Kidney glomerular epithelial cell (primary cell): ENCODE results near the gene NR6A1.

ENCODE experiments used
- DNase-seq: peaks from one replicate; lab custom pipeline; 2025; lab: John Stamatoyannopoulos, UW

Gene NR6A1

DNA sequence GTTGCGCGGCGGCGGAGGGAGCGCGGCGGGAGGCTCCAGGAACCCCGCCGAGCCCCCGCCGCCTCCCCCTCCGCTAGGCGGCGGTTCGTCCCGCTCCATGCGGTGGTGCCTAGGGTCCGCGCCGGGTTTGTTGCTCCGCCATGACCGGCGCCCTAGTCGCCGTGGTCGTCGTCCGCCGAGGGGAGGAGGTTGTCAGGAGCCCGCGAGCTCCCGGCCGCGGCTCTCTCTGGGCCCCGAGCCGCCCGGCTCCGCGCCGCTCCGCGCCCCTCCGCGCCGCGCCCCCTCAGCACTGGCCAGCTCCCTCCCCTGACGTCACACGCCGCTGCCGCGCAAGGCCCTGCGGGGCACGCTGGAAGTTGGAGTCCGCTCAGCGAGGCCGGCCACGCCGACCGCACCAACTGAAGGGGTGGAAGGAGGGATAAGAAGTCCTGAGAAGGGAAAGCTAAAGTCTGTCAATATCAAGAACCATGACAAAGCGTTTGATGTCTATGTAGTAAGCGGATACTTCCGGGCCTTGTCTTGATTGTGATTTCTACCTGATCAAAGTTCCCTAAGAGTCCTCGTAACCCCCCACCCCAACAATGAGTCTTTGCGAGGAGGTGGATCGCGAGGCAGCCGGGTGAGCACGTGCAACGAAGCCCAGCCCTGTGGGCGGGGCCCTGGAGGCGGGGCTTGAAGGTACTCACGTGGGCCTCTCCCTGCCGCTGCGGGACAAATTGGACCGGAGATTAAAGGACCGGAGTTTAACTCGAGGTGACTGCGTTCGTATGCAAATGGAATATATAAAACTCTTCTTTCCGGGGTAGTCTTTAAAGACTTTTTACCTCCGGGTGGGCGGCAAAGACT lies at the start of gene NR6A1:
NR6A1 (minus strand) TSS at position 291 of the 846 bp plus-strand sequence.
- DNase-seq, result peak; percentile 95

DNA sequence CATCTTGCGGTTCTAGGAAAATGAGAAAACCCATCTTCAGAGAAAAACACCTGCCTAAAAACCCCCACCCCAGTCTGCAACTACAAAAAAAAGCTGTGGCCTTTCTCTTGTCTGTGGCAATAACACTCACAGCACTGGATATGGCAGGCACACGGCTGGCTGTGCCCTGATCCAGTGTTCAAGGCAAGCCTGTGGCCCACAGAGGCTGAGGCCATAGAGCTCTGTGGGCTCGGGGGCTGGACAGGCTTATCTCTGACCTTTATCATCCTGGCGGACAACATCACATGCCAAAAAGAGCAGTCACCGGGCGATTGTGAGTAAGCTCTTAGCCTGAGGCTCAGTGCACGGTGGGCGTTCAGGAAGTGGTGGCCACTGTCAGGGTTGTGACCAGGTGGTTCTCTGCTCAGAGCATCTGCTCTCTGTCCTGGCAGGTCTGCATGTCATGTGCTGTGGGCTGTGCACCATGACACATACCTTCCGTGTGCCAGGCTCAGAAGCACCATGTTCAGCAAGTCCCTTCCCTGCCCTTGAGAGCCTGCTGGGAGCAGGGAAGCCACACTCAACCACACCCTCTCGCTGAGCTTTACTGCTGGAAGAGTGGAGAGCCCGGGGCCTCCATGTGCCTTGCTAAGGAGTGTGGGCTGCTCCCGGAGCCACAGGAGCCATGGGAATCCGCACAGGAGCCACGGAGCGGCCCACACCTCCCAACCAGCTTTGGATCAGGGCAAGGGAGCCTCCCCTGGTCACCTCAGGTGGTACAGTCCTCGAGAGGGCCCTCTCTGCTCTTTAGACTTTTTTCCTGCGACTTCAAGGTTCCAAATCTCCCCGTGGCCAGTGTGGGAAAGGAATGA lies 47.5 kb upstream of the NR6A1 start:
- no peak for DNase-seq

DNA sequence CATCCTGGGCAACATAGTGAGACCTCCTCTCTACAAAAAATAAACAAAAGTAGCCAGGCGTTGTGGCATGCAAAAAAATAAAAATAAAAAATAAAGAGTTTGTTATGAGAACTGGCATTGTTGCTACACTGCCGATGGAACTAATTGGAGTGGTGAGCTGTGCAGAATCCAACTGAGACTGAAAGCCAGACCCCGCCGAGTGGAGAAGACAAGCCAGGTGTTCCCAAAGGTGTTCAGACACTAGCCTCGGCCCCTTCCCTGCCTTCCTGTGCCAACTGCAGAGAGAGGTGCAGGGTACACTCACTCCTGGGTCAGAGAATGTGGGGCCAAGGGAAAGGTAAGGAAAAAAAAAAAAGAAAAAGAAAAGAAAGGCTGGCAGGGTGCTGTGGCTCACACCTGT lies 44.5 kb upstream of the NR6A1 start:
- DNase-seq, result no peak

DNA sequence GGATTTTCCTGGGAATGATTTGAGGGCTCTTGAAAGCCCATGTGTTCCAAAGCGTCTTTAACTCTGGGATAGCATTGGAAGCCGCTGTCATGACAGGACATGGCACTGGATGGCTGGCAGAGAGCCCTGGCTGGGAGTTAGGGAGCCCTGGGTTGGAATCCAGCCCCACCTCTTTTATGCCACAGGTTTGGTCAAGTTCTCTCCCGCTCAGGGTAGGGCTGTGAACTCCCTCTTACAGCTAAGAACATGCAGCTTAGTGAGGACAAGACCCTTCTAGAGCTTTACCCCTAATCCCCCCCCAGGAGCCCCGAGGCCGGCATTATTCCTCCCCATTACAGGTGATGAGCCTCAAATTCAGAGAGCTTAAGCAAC lies 43.0 kb upstream of the NR6A1 start:
- no peak for DNase-seq

DNA sequence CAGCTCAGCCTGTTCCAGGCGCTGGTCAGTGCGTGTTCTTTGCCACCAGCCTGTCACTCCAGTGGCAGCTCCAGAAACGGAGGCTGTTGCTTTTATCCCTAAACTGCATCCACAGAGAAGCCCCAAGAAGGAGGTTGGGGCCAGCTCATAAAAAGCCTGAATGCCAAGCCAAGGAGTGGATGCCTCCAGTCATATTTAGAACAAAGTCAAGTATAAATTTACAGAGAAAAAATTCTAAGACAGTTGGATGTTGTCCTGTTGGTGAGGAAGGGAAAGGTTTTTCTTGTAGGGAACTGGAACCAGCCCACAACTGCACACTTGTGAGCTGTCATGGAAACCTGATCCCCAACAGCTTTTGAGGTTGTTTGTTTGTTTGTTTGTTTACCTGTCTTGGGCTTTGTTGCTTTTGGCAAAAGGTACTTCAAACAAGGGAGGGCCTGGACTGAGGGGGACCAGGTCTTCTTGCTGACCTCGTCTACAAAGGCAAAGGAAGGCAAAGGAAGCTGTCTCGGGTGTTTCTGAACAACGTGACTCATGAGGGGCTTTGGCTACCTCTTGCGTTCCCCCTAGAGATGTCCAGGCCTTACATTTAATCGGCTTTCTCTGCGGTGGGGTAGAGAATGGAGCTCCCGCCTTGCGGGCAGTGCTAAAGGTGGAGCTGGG lies 42.5 kb upstream of the NR6A1 start:
- DNase-seq, result no peak

DNA sequence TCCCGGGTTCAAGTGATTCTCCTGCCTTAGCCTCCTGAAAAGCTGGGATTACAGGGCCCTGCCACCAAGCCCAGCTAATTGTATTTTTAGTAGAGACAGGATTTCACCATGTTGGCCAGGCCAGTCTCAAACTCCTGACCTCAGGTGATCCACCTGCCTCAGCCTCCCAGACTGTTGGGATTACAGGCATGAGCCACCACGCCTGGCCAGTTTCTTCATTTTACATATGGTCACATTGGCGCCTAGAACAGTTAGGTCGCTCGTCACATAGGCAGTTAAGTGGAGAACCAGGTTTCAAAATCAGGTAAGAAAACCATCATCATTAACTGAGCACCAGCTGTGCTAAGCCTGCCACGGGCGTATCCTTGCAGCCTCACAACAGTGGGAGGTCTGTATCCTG lies 41.9 kb upstream of the NR6A1 start:
- no peak for DNase-seq

DNA sequence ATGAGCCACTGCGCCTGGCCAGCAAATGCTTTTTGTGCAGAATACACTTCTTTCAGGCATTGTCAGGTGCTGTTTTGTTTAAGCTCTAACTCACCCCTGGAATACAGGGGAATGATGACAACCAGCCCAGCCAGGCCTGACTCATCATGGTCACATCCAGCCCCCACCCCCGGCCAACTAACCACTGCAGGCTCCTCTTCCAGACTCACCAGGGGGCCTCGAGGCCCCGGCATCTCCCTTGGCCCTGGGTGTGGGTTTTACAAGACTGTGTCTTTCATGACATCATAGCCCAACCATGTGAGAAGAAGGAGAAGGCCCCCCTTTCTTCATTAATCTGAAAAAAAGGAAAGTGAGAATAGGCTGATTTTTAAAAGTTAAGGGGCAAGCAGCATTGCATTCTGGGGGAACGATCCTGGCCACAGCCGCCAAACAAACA lies 41.3 kb upstream of the NR6A1 start:
- DNase-seq, result peak; percentile 89

DNA sequence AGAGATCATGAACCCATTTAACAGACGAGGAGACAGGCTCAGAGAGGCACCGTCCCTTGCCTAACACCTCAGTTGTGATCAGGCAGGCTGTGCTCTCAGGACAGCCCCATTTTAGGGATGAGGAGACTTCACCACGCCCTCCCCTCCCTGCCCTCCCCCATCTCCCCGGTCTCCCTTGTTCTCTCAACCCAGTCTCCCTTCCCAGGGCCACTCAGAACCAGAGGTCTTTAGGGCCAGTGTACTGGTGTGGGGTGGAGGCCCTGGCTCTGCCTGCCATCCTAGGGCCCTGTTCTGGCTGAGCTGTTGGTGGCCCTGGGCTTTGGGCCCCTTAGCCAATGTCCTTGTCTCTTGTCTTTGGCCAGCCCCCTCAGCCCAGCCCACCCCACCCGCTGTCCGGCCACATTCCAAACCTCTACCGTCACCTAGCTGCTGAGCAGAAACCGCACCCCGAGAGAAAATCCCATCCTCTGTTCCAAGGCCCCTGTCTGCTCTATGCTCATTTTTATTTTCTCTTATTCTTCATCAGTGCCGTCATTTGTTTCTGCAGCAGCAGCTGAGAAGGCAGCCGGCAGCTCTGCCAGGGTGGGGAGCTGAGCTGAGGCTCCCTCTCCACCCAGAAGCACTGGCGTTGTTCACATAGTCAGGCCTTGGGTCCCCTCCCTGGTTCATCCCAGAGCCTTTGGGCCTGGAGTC lies 39.7 kb upstream of the NR6A1 start:
- peak; percentile 84 for DNase-seq

DNA sequence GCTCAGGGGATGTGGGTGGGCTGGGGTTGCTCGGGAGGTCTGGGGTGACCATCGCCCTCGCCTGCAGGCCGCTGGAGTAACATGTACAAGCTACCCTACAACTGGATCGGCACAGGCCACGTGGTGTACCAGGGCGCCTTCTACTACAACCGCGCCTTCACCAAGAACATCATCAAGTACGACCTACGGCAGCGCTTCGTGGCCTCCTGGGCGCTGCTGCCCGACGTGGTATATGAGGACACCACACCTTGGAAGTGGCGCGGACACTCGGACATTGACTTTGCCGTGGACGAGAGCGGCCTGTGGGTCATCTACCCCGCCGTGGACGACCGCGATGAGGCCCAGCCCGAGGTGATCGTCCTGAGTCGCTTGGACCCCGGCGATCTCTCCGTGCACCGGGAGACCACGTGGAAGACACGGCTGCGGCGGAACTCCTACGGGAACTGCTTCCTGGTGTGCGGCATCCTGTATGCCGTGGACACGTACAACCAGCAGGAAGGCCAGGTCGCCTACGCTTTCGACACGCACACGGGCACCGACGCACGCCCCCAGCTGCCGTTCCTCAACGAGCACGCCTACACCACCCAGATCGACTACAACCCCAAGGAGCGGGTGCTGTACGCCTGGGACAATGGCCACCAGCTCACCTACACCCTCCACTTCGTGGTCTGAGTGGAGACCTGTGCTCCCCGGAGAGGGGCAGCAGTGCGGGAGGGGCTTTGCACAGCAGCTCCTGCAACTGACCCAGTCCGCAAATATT lies 38.8 kb upstream of the NR6A1 start:
- no peak for DNase-seq

DNA sequence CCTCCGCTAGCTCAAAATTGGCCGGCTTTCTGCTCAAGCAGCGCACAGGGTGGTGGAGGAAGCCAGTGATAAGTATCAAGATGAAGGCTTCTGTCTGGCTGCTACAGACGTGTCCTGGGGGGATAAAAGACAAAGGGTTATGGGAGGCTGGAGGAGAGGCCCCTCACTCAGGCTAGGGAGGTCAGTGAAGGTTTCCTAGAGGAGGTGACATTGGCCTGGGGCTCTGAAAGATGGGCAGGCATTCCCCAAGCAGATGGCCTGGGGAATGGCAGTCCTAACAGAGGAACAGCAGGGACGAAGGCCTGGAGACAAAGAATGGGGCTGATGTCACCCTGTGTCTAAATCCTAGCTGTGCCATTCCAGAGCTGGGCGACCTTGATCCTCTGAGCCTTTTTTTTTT lies 38.1 kb upstream of the NR6A1 start:
- no peak for DNase-seq

DNA sequence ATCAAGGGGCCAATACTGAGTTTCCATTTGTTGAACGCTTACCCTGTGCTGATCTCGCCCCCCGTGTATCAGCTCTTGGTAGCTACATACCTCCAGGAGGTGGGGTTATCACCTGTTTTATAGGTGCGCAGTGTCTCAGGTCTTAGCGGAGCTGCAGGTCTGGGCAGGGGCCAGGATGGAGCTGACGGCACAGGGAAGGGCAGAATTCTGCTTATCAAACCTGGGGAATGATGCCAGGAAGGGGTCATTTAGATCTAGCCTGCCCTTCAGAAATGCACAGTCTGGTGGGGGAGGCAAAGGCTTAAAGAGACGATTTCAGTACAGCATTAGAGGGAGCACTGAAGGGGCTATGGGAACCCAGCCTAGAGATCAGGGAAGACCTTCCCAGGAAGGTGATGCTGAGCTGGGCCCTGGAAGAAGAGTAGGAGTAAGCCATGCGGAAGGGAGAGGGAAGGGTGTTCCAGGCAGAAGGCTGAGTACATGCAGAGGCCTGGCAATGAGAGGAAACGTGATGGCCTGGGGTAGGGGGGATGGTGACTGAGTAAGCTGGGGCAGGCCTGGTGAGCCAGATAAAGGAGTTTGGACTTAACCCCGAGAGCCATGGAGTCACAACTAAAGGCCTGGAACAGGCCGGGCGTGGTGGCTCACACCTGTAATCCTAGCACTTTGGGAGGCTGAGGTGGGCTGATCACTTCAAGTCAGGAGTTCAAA lies 37.3 kb upstream of the NR6A1 start:
- no peak for DNase-seq

DNA sequence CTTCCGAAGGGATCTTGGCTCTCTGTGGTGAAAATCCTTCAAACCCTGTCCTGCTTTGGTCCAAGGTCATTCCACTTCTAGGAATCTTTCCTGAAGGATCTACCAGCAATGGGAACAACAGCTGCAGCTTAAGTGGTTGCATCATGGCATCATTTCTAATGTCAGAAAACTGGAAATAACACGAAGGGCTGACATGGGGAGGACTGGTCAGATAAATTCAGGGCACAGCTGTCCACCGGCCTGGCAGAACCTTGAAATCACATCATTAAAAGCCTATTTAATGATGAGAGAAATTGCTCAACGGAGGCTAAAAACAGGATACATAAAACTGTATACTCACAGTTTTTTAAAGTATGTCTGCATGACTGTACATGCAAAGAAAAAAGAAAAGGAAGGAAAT lies 34.1 kb upstream of the NR6A1 start:
- no peak for DNase-seq

DNA sequence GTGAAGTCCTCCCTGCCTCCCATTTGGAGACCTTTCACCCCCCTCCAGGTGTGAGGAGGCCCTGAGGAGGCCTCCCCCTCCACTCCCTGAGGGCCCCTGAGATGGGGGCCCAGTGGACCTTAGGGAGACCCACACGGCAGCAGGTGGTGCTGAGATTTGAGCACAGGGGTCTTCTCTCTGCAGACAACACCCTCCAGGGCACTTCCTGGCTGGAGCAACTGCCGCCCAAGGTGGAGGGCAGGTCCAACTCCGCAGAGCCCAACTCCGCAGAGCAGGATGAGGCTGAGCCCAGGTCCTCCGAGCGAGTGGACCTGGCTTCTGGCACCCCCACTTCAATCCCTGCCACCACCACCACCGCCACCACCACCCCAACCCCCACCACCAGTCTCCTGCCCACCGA lies 32.8 kb upstream of the NR6A1 start:
- no peak for DNase-seq

DNA sequence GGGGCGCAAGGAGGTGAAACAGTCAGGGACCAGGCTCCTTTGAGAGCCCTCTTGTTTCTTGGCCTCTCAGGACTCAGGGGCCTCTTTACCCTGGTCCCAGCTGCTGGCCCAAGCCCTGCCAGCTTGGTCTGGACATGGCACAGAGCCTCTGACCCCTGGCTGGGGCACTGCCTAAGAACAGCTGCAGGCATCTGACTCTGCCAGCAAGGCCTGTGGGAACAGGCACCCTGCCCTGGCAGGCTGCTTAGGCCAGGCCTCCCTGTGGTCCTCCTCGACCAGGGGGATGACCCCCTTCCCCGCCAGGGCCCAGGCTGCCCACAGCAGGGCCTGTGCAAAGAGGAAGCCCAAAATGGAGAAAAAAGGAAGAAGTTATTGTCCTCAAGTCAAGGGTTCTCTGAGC lies 31.3 kb upstream of the NR6A1 start:
- DNase-seq, result no peak

DNA sequence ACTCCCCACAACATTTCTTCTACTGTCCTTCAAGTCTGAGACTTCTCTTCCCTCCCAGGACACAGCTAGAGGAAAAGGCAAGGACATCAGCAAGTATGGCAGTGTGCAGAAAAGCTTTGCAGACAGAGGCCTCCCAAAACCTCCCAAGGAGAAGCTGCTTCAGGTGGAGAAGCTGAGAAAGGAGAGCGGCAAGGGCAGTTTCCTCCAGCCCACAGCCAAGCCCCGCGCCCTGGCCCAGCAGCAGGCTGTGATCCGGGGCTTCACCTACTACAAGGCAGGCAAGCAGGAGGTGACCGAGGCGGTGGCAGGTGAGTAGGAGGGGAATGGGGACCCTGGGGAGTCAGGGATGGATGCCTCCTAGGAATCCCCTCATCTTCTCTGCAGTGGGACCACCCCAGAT lies 30.2 kb upstream of the NR6A1 start:
- no peak for DNase-seq

DNA sequence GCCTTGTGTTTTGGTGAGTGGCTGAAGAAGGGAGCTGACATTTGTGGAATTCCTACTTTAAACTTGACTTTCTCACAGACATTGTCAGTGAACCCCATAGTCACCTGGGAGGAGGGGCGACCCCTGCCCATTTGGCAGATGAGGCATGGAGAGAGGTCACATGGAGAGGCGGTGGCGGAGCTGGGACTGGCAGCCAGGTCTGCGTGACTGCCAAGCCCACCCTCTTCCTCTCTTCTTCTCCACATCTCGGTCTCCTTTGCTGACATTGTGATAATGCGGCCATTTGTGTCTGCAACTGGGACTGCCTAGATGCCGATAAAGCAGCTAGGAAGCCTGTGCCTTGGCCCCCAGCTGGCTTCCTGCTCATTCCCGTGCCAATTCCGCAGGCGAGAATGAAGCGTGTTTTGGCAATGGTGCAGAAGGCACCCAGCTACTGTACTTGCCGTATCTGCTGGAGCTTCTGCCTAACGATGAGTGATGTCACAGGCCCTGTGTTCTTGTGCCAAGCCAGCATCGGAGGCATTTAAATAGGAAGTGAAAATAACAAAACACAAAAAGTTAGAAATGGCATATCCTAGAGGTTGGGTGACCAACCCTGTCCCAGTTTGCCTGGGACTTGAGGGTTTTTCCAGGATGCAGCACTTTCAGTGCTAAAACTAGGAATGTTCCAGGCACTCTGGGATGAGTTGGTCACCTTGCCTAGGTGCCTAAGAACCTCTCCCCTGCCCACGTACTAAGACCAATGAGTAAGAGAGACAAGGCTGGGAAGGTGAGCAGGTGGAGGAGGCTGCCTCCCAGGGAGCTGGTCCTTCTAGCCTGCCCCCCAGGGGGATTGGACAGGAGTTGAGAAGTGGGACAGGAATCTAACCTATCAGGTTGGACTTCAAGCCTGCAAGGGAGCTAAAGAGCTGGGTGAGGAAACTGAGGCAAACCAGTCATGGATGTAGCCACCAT lies 29.5 kb upstream of the NR6A1 start:
- DNase-seq, result no peak

DNA sequence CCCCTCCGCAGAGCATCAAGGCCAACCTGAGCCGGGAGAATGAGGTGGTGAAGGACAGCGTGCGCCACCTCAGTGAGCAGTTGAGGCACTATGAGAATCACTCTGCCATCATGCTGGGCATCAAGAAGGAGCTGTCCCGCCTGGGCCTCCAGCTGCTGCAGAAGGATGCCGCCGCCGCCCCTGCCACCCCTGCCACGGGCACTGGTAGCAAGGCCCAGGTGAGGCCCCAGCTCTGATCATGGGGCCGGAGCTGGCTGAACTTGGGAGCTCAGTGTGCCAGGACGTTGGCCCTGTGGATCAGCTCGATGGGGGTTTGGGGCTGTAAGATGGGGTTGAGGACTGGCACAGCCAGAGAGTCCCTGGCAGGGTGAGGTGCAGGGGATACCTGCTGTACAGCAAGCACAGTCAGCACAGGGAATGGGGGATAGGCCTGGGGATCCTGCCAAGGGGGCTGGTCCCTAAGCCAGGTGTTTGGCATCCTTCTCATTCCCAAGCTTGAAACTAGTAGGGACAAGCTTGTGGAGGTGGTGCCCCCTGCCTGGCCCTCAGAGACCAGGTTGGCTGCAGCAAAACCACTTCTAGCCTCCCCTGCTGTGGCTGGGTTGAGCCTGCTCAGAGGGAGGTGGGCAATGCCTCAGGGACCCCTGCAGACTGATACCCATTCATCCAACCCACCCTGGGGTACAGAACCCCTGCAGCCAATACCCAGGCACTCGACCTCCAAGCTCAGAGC lies 28.3 kb upstream of the NR6A1 start:
- DNase-seq, result no peak

DNA sequence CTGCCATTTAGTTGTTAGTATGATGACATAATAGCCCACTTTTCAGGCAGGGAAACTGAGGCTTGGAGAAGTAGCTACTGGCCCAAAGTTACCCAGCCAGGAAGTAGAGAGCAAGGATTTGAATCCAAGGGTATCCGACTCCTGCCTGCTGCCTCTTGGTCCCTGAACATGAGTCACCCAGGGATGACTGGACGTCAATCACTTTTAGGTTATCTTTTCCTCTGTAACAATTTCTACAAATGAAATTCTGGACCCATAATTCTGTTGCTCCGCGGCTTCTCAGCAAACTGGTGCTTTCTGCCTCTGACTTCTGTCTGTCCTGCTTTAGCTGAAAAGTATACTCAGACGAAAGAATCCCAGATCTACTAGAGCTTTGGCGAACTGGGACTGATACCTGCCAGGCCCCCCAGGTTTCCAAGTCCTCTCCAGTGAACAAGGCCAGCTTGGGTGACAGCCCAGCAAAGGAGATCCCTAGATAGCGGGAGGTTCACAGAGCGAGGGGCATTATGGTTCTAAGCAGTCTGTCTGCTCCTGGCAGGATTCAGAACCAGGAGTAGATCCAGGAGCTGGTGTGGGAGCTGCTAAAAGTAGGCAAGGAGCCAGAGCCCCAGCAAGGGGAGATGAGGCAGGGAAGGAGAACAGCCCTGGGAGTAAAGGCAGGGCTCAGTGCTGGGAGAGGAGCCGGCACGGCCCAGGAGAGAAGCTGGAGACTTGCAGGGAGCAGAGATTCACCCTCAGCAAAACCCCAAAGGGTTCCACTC lies 26.4 kb upstream of the NR6A1 start:
- no peak for DNase-seq
